ENCODE results near the gene DCLK3.

DCLK3 gene

DNA sequence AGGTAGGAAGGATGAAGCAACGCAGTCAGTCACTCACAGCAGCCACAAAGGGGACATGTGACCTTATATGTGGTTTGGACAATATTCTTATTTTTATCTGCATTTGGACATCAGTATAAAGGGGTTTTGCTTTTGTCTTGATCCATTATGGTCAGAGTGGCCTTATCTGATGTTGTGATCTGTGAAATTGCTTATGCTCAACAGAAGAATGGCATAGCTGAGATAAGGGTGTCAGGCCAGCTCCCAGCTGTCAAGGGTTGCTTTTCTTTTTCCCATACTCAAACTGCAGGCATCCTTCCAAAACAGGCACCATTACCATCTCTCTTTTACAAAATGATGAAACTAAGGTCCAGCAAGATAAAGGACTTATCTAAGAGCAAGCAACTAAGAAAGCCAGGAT lies 28.1 kb downstream of the DCLK3 start:
- H3K9me3 ChIP-seq (ENCODE audit: control insufficient read depth in 2 of 2, low read length in 2 of 2): no peaks in the 10 kb centered on the region
- no peaks in the 10 kb centered on the region for H3K4me1 ChIP-seq (ENCODE audit: control insufficient read depth, insufficient read depth, low read length)
- no peak overlapping the region for H3K27ac ChIP-seq (ENCODE audit: low read length)
- H3K4me3 ChIP-seq (ENCODE audit: low read length in 2 of 2): no peak overlapping the region
- no peaks in the 10 kb centered on the region for H3K36me3 ChIP-seq (ENCODE audit: control insufficient read depth in 2 of 2, insufficient read depth in 2 of 2, low read length in 2 of 2)
- H3K9ac ChIP-seq (ENCODE audit: low read length in 2 of 2): no peak overlapping the region
- peaks cover 0 to 2% of the 10 kb centered on the region in 2 donors for H3K27me3 ChIP-seq (ENCODE audit: control insufficient read depth in 1 of 2, insufficient read depth in 2 of 2, low read length in 2 of 2)

DNA sequence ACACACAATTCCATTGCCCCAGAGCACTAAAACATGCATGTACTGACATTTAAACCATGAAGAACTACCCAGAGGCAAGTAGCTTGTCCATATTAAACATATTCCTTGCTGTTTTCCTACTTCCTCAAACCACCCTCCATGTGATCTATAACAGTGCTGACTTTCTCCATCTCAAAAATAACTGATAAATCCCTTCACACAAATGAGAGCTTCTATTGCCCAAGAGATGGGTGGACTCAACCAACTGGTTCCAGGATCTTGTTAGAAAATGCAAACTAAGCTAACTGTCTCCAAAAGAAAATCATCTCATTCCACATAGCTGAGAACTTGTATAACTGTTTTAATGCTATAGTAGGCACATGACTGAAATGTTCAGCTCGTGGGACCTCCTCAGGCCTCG lies 29.6 kb downstream of the DCLK3 start:
- Histone ChIP-seq H3K9ac (ENCODE audit: low read length in 2 of 2) (no peak overlapping the region), H3K4me3 (ENCODE audit: low read length in 2 of 2) (no peak overlapping the region), H3K36me3 (ENCODE audit: control insufficient read depth in 2 of 2, insufficient read depth in 2 of 2, low read length in 2 of 2) (no peaks in the 10 kb centered on the region), H3K27me3 (ENCODE audit: control insufficient read depth in 1 of 2, insufficient read depth in 2 of 2, low read length in 2 of 2) (peaks cover 0 to 2% of the 10 kb centered on the region in 2 donors), H3K4me1 (ENCODE audit: control insufficient read depth, insufficient read depth, low read length) (no peaks in the 10 kb centered on the region), H3K9me3 (ENCODE audit: control insufficient read depth in 2 of 2, low read length in 2 of 2) (no peaks in the 10 kb centered on the region), H3K27ac (ENCODE audit: low read length) (no peak overlapping the region)

DNA sequence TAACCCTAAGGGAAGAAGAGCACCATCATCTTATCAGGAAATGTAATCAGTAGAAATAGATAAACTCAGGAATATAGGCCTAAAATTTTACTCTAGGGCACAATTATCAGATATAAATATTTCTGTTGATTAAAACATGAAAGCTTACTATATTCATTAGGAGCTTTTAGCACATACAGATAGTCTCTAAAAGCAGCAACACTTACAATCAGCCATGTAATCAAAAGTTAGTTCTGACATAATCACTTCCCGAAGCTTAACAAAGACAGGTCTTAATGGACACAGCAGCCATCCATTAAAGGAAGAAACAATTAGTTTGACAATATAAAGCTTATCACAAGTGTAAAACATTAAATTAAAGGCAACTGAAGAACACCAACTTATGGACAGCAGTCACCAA lies 30.6 kb downstream of the DCLK3 start:
- H3K27ac ChIP-seq (ENCODE audit: low read length): no peak overlapping the region
- no peak overlapping the region for H3K9ac ChIP-seq (ENCODE audit: low read length in 2 of 2)
- H3K27me3 ChIP-seq (ENCODE audit: control insufficient read depth in 1 of 2, insufficient read depth in 2 of 2, low read length in 2 of 2): peaks cover 2 to 3% of the 10 kb centered on the region in 2 donors
- no peak overlapping the region for H3K4me3 ChIP-seq (ENCODE audit: low read length in 2 of 2)
- H3K36me3 ChIP-seq (ENCODE audit: control insufficient read depth in 2 of 2, insufficient read depth in 2 of 2, low read length in 2 of 2): no peaks in the 10 kb centered on the region
- H3K9me3 ChIP-seq (ENCODE audit: control insufficient read depth in 2 of 2, low read length in 2 of 2): no peaks in the 10 kb centered on the region
- H3K4me1 ChIP-seq (ENCODE audit: control insufficient read depth, insufficient read depth, low read length): no peaks in the 10 kb centered on the region

DNA sequence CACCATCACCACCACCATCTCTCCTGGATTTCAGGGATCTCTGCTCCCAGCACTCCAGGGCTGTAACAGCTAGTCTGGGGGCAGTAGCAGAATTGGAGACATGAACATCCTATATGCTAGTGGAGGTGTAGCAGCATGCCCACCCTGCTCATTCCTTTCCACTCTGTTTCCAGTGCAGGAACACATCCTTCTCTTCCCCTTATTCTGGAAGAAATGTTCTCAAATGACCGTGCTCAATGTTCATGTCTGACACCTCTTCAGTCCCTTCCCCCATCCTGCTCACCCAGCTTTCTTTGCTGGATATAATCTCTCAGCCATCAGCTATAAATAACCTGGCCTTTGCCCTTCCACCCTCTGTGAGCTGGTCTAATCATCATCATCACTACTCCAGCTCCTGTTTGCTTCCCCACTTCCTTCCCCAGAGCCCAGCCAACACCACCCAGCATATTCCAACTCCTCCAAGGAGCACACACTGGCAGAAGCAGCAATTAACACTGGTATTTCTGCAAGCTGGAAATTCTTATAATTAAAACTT lies 31.1 kb downstream of the DCLK3 start:
- Histone ChIP-seq H3K9me3 (ENCODE audit: control insufficient read depth in 2 of 2, low read length in 2 of 2) (no peaks in the 10 kb centered on the region), H3K4me1 (ENCODE audit: control insufficient read depth, insufficient read depth, low read length) (no peaks in the 10 kb centered on the region), H3K27me3 (ENCODE audit: control insufficient read depth in 1 of 2, insufficient read depth in 2 of 2, low read length in 2 of 2) (peaks cover 2 to 3% of the 10 kb centered on the region in 2 donors), H3K4me3 (ENCODE audit: low read length in 2 of 2) (no peak overlapping the region), H3K36me3 (ENCODE audit: control insufficient read depth in 2 of 2, insufficient read depth in 2 of 2, low read length in 2 of 2) (no peaks in the 10 kb centered on the region), H3K27ac (ENCODE audit: low read length) (no peak overlapping the region), H3K9ac (ENCODE audit: low read length in 2 of 2) (no peak overlapping the region)

DNA sequence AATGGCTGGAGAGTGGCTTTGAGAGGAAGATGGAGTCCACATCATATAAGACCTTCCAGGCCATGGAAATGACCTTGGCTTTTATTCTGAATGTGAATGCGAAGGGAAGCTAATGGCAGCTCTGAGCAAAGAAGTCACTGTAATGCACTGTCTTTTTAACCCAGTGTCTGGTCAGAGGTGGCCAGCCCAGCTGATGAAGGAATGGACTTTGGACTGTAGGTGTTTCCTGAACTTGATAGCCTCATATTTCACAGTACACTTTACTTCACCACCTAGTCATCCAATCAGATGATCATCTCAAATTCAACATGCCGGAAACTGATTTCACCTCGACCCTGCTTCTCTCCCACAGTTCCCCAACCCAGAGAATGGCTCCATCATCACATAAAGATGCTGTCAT lies 33.4 kb downstream of the DCLK3 start:
- Histone ChIP-seq H3K27ac (ENCODE audit: low read length) (no peak overlapping the region), H3K9me3 (ENCODE audit: control insufficient read depth in 2 of 2, low read length in 2 of 2) (no peaks in the 10 kb centered on the region), H3K27me3 (ENCODE audit: control insufficient read depth in 1 of 2, insufficient read depth in 2 of 2, low read length in 2 of 2) (peaks cover 0 to 3% of the 10 kb centered on the region in 2 donors), H3K4me3 (ENCODE audit: low read length in 2 of 2) (no peak overlapping the region), H3K9ac (ENCODE audit: low read length in 2 of 2) (no peak overlapping the region), H3K4me1 (ENCODE audit: control insufficient read depth, insufficient read depth, low read length) (no peaks in the 10 kb centered on the region), H3K36me3 (ENCODE audit: control insufficient read depth in 2 of 2, insufficient read depth in 2 of 2, low read length in 2 of 2) (no peaks in the 10 kb centered on the region)

DNA sequence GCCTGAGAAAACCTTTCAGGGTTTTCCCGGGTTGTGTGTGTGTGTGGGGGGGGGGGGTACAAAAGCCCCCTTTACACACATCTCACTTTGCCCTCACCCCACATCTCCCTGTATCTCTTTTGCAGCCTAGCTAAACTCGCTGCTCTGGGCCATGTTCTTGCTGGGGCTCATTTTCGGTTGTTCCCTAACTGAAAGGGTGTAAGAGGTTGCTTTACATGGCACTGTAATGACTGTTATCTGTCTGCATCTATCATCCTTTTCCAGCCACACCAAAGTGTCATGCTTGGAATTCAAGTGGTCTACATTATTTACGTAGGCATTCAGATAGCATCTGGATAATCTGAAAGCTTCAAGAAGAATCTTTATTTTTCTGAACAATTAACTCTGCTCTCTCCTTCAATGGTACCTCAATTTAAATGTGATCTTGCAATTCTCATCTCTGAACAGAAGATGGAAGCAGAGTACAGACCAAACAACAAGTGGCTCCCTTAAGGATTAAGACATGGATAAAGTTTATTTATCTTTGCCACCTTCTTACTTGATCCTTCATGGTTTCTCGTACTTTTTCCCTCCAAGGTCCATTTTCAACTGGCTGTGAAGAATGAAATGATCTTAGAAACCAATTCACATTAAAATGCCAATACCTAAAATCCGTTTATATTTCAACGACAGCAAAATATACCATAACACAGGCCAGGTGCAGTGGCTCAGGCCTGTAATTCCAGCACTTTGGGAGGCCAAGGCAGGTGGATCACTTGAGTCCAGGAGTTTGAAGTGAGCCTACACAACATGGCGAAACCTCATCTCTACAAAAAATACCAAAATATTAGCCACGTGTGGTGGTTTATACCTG lies 34.9 kb downstream of the DCLK3 start:
- Histone ChIP-seq H3K27me3 (ENCODE audit: control insufficient read depth in 1 of 2, insufficient read depth in 2 of 2, low read length in 2 of 2) (peaks cover 0 to 3% of the 10 kb centered on the region in 2 donors), H3K9me3 (ENCODE audit: control insufficient read depth in 2 of 2, low read length in 2 of 2) (no peaks in the 10 kb centered on the region), H3K9ac (ENCODE audit: low read length in 2 of 2) (no peak overlapping the region), H3K36me3 (ENCODE audit: control insufficient read depth in 2 of 2, insufficient read depth in 2 of 2, low read length in 2 of 2) (no peaks in the 10 kb centered on the region), H3K4me1 (ENCODE audit: control insufficient read depth, insufficient read depth, low read length) (no peaks in the 10 kb centered on the region), H3K4me3 (ENCODE audit: low read length in 2 of 2) (no peak overlapping the region), H3K27ac (ENCODE audit: low read length) (no peak overlapping the region)

DNA sequence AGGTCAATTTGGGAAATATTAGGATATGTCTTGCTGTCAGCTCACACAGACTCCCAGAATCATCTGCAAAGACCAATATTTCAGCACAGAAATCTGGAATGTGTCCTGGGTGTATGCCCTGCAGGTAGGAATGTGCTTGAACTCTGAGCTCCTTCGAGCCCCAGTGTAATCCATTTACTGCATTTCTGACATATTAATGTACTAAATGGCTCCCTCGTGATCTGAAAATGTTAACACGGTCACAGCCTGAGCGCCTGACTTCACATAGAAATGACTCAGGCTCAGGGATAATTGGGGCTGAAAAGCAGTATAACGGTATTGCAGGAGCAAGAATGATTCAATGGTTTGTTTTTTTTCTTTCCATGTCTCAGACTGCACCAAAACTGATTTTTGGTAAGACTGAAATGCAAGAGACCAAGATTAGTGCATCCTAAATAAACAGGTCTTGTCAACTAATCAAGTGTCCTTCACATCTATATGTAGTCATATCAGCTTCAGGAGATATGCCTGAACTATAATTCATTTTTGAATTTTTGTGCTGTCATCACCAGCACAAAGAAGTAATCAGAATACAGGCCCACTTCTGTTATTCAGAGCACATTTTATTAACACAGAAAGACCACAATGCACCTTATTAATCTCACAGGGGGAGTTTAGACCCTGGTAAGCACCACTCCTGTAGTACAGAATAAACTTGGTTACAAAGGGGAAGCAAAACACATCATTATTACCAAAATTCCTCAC lies 49.8 kb downstream of the DCLK3 start:
- Histone ChIP-seq H3K9me3 (ENCODE audit: control insufficient read depth in 2 of 2, low read length in 2 of 2) (no peaks in the 10 kb centered on the region), H3K27me3 (ENCODE audit: control insufficient read depth in 1 of 2, insufficient read depth in 2 of 2, low read length in 2 of 2) (no peaks in the 10 kb centered on the region), H3K36me3 (ENCODE audit: control insufficient read depth in 2 of 2, insufficient read depth in 2 of 2, low read length in 2 of 2) (no peaks in the 10 kb centered on the region), H3K27ac (ENCODE audit: low read length) (no peak overlapping the region), H3K9ac (ENCODE audit: low read length in 2 of 2) (no peak overlapping the region), H3K4me3 (ENCODE audit: low read length in 2 of 2) (no peak overlapping the region), H3K4me1 (ENCODE audit: control insufficient read depth, insufficient read depth, low read length) (no peaks in the 10 kb centered on the region)

DNA sequence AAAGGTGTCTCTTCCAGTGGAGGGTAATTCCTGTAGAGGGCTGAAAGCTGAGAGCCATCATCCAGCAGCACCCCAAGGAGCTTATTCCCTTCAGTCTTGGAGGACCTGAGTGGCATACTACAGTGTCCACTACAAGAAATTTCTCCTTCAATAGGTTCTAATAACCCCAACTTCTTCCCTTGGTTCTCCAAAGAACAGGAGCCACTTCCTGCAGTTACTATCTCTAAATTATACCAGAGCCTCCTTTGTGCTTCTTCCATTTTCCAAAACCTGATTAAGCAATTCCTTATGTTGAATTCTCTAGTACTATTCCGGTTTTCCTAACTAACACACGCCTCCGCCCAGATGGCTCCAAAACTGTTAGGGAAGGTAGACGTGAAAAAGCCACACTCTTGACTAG lies 50.4 kb downstream of the DCLK3 start:
- H3K9ac ChIP-seq (ENCODE audit: low read length in 2 of 2): no peak overlapping the region

DNA sequence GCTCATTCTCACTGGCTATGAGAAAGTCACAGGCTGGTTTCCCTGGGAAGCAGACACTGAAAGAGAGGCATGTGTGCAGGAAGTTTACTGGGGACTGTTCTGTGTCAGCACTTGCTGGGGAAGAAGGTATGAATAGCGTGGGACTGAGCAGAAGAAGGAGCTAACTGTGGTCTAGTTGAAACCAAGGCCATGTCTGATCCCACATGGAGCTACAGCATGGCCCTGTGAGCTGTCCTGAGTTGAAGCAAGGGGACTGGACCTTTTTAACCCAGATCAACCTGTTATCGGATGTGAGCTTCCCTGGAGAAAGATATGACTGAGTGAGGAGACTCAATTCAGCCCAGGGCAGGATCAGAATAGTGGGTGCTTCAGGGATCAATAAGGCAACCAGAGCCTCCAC lies 53.7 kb downstream of the DCLK3 start:
- Histone ChIP-seq H3K27ac (ENCODE audit: low read length) (no peak overlapping the region), H3K9ac (ENCODE audit: low read length in 2 of 2) (no peak overlapping the region), H3K4me1 (ENCODE audit: control insufficient read depth, insufficient read depth, low read length) (no peaks in the 10 kb centered on the region), H3K9me3 (ENCODE audit: control insufficient read depth in 2 of 2, low read length in 2 of 2) (no peaks in the 10 kb centered on the region), H3K36me3 (ENCODE audit: control insufficient read depth in 2 of 2, insufficient read depth in 2 of 2, low read length in 2 of 2) (no peaks in the 10 kb centered on the region), H3K27me3 (ENCODE audit: control insufficient read depth in 1 of 2, insufficient read depth in 2 of 2, low read length in 2 of 2) (no peaks in the 10 kb centered on the region), H3K4me3 (ENCODE audit: low read length in 2 of 2) (no peak overlapping the region)

More for the DNA sequence above, 50.4 kb downstream of the DCLK3 start:
- Histone ChIP-seq H3K9me3 (ENCODE audit: control insufficient read depth in 2 of 2, low read length in 2 of 2) (no peaks in the 10 kb centered on the region), H3K36me3 (ENCODE audit: control insufficient read depth in 2 of 2, insufficient read depth in 2 of 2, low read length in 2 of 2) (no peaks in the 10 kb centered on the region), H3K27me3 (ENCODE audit: control insufficient read depth in 1 of 2, insufficient read depth in 2 of 2, low read length in 2 of 2) (no peaks in the 10 kb centered on the region), H3K4me3 (ENCODE audit: low read length in 2 of 2) (no peak overlapping the region), H3K4me1 (ENCODE audit: control insufficient read depth, insufficient read depth, low read length) (no peaks in the 10 kb centered on the region), H3K27ac (ENCODE audit: low read length) (no peak overlapping the region)

DNA sequence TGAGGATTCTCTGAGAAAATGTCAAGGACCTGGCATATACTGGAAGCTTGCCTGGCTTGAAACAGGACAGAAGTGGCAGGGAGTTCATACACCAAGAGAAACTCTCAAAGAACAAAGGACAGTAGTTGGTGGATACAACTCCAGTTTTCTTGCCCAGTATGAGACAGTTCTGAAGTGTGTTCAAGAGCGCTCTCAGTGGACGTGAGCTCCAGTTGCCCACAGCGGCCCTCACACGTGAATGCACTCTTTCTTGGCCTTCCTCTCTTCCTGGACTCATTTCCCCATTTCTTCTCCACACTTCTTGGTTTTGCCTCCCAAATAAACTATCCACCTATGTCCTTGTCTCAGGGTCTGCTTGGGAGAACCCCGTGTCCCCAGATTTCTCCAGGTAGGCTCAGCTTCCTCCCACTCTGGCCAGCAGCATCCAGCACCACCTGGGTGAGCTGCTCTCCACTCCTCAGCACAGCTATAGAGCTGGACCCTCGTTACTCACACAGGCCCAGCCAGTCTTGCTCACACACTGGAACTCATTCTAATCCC lies 54.5 kb downstream of the DCLK3 start:
- Histone ChIP-seq H3K27ac (ENCODE audit: low read length) (no peak overlapping the region), H3K9ac (ENCODE audit: low read length in 2 of 2) (no peak overlapping the region), H3K4me3 (ENCODE audit: low read length in 2 of 2) (no peak overlapping the region), H3K9me3 (ENCODE audit: control insufficient read depth in 2 of 2, low read length in 2 of 2) (no peaks in the 10 kb centered on the region), H3K36me3 (ENCODE audit: control insufficient read depth in 2 of 2, insufficient read depth in 2 of 2, low read length in 2 of 2) (no peaks in the 10 kb centered on the region), H3K27me3 (ENCODE audit: control insufficient read depth in 1 of 2, insufficient read depth in 2 of 2, low read length in 2 of 2) (no peaks in the 10 kb centered on the region), H3K4me1 (ENCODE audit: control insufficient read depth, insufficient read depth, low read length) (no peaks in the 10 kb centered on the region)

Measured in stomach smooth muscle (tissue), 2 donors.